Astrocyte of the cerebellum (primary cell): ENCODE data around the gene TANC1.

ENCODE experiments used
- DNase-seq: peaks from one replicate; pipeline ENCODE4 v3.0.0-alpha.2; 2011; ENCODE audit warnings: low read depth
- H3K4me3 ChIP-seq: 2 replicates; pipeline ENCODE4 v1.5.1; 2011; ENCODE audit warnings: mild to moderate bottlenecking, low read depth, low read length, moderate library complexity
- in situ Hi-C: cut with HindIII; loops from 2 replicates; pipeline ENCODE4 v1.10.0; 2017; ENCODE audit warnings: low sequenced_read_pairs
- TF ChIP-seq, protein P1 (sequence below): IDR thresholded peaks from 2 replicates; pipeline ENCODE4 v1.5.1; 2012; ENCODE audit warnings: low read length, low read depth, moderate library complexity, mild to moderate bottlenecking; ENCODE audit errors: missing control alignments

The TANC1 gene

GRCh38 chr2:159118115-159118858 is 149.8 kb downstream of the TANC1 start:
- TF ChIP-seq, protein P1, sequence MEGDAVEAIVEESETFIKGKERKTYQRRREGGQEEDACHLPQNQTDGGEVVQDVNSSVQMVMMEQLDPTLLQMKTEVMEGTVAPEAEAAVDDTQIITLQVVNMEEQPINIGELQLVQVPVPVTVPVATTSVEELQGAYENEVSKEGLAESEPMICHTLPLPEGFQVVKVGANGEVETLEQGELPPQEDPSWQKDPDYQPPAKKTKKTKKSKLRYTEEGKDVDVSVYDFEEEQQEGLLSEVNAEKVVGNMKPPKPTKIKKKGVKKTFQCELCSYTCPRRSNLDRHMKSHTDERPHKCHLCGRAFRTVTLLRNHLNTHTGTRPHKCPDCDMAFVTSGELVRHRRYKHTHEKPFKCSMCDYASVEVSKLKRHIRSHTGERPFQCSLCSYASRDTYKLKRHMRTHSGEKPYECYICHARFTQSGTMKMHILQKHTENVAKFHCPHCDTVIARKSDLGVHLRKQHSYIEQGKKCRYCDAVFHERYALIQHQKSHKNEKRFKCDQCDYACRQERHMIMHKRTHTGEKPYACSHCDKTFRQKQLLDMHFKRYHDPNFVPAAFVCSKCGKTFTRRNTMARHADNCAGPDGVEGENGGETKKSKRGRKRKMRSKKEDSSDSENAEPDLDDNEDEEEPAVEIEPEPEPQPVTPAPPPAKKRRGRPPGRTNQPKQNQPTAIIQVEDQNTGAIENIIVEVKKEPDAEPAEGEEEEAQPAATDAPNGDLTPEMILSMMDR: peak; percentile 92
- in situ Hi-C loops: loop anchor here (5.0 kb wide), 1 partner anchor 216 kb away; no protein-coding TSS in a partner anchor

DNA sequence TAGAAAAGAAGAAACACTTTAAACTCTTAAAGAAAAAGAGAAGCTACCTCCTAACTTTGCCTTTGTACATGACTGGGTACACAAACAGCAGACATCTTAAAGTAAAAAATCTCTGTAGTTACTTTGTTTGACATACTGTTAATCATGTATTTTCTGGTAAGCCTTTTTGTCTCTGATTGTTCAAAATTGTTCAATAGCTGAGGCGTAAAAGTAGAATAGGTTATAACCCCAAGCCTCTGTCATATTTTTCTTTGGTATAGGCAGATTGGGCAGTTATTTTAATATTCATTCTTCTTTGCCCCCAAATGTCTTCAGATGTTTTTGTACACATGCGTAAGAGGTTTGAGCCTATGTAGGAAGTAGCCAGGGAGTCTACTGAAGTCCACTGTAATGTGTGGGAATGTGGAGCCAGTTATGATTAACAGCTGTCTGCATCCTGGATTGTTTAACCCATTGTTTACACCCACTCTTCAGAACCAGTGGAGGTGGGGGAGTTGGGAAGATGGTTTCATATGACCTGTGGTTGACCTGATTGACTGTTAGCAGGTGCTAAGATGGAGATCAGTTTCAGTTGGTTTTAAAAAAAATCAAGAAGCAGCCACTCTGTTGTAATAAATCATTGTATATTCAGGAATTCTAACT is 150.5 kb downstream of the TANC1 start:
- no peak for DNase-seq
- TF ChIP-seq, protein P1: no peak
- in situ Hi-C loops: loop anchor here (5.0 kb wide), 1 partner anchor 217 kb away; no protein-coding TSS in a partner anchor
- H3K4me3 ChIP-seq: no peak overlapping the region

More at GRCh38 chr2:159118115-159118858, 149.8 kb downstream of the TANC1 start:
- H3K4me3 ChIP-seq: no peak overlapping the region
- DNase-seq: peak; percentile 84

- H3K4me3 ChIP-seq: no peak overlapping the region
- TF ChIP-seq, protein P1: no peak
- DNase-seq: no peak
- in situ Hi-C loops: loop anchor here (5.0 kb wide), 1 partner anchor 217 kb away; no protein-coding TSS in a partner anchor
Observed at GRCh38 chr2:159119652-159120257, 151.3 kb downstream of the TANC1 start.

- H3K4me3 ChIP-seq: no peak overlapping the region
- DNase-seq: no peak
- in situ Hi-C loops: no loop called here
- TF ChIP-seq, protein P1: no peak
Observed at GRCh38 chr2:159123786-159124185, 155.3 kb downstream of the TANC1 start.

GRCh38 chr2:159124441-159124911 is 156.0 kb downstream of the TANC1 start:
- TF ChIP-seq, protein P1: no peak
- peak; percentile 78 for DNase-seq
- no peak overlapping the region for H3K4me3 ChIP-seq
- in situ Hi-C loops: no loop called here

DNA sequence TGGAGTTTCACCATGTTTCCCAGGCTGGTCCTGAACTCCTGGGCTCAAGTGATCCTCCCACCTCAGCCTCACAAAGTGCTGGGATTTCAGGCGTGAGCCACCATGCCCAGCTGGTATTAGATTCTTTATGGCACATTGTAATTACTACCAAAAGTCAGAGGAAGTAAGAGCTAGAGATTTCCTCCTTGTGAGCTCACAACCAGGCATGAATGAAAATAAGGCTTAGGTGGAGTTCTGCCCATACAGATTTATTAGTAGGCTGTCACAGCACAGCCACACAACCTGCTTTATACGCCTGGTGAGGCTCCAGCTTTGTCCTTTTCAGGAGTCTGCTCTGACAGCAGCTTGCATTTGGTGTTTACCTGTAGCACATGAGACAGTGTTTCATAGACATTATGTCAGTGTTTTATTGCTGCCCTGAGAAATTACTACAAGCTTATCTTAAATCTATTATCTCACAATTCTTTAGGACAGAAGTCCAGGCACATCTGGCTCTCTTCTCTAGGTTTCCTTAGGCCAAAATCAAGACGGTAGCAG is 156.6 kb downstream of the TANC1 start:
- TF ChIP-seq, protein P1: no peak
- H3K4me3 ChIP-seq: no peak overlapping the region
- in situ Hi-C loops: no loop called here
- no peak for DNase-seq
